GM19023 (cell line): ENCODE data around the gene TESK1.

ENCODE experiments used
- ATAC-seq: cut with Tn5 transposase; IDR thresholded peaks from one replicate; pipeline ENCODE4 v1.9.1; 2021; ENCODE audit warnings: mild to moderate bottlenecking, moderate library complexity; ENCODE audit not compliant: unreplicated experiment

The TESK1 gene, protein sequence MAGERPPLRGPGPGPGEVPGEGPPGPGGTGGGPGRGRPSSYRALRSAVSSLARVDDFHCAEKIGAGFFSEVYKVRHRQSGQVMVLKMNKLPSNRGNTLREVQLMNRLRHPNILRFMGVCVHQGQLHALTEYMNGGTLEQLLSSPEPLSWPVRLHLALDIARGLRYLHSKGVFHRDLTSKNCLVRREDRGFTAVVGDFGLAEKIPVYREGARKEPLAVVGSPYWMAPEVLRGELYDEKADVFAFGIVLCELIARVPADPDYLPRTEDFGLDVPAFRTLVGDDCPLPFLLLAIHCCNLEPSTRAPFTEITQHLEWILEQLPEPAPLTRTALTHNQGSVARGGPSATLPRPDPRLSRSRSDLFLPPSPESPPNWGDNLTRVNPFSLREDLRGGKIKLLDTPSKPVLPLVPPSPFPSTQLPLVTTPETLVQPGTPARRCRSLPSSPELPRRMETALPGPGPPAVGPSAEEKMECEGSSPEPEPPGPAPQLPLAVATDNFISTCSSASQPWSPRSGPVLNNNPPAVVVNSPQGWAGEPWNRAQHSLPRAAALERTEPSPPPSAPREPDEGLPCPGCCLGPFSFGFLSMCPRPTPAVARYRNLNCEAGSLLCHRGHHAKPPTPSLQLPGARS

DNA sequence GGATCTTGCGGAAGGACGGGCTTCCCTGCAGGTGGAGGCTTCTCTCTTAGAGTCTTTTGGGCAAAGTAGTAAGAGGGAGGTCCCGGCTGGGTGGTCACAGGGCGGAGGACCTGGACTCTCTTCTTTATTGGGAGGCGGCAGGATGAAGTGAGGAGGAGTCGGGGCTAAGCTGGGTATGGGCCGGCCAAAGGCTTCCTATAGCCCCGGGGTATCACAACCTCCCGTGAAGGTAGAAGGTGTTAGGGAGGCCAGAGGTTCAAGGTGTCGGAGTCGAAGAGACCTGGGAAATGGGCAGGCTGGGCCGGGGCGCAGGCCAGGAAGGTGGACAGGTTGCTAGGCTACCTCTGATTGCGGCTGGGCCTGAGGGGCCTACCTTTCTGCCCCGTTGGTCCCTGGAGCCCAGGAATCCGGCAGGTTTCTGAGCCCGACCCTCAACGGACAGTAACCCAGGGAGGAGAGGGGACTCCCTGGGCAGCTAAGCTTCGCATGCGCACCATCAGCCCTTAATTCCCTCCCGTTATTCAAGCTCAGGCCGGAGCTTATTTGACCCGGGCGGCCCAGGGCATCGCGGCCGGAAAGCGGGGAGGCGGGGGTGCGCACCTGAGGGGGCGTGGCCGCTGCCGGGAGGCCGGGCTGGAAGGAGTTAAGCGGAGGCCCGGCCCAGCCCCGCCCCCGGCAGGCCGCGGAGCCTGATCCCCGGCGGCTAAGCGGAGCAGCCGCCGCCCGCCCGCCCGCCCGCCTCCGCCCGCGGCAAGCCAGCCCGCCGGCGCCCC, at the start of gene TESK1:
TSS of gene TESK1 (plus strand) at position 685 of the 773 bp plus-strand sequence. CDS start 358 bp downstream, outside the sequence.
- peak; percentile 47 for ATAC-seq

DNA sequence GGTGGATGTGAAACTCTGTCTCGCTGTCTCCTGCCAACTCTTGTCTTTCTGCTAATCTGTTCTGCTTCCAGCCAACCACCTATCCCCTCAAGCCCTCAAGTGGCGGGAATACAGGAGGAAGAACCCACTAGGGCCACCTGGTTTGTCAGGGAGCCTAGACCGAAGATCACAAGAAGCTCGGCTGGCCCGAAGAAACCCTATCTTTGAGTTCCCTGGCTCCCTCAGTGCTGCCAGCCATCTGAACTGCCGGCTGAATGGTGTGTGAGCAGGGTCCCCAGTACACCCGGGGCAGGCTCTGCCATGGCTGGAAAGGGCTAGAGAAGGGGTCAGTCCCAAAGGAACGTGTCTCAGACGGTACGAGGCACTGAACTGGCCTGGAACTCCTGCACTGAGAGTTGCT, 49.2 kb upstream of the TESK1 start:
- ATAC-seq = no peak

DNA sequence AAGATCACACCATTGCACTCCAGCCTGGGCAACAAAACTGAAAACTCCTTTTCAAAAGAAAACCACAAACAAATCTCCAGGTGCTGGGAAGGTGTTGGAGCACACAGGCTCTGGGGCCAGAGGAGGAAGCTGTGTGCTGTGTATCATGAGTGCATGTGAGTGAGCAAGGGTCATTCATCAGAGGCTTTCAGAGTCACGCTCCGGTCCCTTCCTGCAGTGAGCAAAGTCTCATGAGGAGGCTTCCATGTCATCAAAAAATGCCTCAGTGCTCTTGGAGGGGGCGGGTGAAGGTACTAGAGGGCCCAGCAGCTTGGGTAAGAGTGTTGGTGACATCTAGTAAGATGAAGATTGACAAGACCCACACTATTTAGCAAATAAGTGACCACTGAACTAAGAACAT, 48.3 kb upstream of the TESK1 start:
- no peak for ATAC-seq

DNA sequence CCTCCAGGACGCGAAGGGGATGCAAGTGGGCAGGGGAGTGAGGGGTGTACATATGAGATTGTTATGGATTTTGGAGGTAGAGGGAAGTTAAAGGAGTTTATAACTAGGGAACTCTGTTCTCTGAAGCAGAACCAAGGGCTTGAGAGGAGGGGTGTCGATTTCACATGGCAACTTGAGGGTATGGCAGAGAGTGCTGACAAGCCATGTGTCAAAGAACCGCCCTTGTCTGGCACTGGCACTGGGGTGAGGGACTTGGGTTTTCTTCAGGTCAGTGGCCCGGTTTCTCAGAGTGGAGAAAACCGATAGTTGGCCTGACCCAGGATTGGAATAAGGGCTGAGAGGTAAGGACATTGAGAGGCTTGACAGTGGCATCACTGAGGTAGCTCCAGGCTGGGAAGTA, 47.7 kb upstream of the TESK1 start:
- ATAC-seq = no peak

DNA sequence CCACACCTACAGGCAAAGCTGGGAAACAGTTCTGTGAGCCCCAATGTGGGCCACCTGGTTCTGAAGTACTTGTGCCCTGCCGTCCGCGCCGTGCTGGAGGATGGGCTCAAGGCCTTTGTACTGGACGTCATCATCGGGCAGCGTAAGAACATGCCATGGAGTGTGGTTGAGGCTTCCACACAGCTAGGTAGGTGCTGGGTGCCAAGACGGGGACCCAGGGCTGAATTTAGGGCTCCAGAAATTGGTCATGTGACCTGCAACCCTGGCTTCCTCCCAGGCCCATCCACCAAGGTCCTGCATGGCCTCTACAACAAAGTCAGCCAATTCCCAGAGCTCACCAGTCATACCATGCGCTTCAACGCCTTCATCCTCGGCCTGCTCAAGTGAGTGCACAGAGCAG, 46.9 kb upstream of the TESK1 start:
- ATAC-seq = no peak

DNA sequence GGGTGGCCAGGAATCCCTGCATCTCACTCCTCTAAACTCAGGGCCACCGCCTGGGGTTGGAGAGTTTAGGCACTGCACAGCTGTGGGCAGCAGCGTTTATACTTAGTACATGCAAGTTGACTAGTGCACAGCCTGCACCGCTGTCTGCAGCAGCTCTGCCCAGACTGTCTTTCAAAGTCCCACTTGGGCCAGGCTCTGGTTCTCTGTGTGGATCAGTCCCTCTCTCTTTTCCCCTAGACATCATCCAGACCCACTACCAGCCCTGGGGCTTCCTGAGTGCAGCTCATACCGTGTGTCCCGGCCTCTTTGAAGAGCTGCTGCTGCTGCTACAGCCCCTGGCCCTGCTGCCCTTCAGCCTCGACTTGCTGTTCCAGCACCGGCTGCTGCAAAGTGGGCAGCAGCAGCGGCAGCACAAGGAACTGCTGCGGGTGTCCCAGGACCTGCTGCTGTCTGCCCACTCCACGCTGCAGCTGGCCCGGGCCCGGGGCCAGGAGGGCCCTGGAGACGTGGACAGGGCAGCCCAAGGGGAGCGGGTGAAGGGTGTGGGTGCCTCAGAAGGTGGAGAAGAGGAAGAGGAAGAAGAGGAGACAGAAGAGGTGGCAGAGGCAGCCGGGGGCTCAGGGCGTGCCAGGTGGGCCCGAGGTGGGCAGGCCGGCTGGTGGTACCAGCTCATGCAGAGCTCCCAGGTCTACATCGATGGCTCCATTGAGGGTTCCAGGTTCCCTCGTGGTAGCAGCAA, 45.1 kb upstream of the TESK1 start:
- no peak for ATAC-seq

DNA sequence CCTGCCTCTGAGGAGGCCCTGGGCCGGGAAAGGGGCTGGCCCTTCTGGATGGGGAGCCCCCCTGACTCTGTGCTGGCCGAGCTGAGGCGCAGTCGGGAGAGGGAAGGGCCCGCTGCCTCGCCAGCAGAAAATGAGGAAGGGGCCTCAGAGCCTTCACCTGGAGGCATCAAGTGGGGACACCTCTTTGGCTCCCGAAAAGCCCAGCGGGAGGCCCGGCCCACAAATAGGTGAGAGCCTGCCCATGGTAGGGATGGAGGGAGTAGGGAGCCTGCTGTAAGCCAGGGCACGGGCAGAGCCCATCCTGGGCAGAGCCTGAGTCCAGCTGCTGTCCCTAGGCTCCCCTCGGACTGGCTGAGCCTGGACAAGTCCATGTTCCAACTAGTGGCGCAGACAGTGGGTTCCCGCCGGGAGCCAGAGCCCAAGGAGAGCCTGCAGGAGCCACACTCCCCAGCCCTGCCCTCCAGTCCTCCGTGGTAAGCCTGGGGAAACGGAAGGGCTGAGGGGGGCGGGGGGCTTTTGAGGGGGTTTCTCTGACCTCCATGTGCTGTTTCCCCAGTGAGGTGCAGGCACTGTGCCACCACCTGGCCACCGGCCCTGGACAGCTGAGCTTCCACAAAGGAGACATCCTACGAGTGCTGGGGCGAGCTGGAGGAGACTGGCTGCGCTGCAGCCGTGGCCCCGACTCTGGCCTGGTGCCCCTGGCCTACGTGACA, 44.3 kb upstream of the TESK1 start:
- no peak for ATAC-seq

DNA sequence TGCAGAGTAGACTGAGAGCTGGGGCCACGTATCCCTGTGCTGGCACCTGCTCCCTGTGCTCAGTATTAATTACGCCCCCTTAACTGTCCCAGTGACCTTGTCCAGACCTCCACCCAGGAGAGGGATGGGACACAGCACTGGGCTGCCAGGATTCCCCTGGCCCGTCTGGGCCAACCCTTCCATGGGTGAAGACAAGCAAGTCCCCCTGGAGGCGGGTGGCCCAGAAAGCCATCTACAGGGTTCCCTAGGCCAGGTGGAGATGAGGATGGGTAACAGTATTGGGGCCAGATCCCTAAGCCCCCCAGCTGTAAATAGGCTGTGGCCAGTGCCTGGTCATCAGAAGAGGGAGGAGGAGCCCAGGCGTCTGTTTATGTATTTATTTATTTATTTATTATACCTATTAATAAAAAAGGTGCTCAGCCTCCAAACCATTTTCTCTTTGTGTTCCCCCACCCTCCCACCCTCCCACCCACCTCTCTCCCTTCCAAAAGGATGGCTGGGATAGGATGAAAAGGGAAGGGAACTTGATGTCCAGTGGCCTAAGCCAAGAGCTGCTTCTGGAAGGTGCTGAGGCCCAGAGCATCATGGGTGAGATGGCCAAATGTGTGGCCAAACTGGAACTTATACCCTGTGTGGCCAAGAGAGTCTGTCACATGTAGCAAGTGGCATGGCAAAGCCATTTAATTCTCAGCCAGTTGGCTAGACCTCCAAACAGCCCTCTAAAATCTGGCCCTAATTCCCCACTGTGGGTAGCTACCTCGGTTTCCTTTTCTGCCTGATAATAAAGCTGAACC, 43.4 kb upstream of the TESK1 start:
- ATAC-seq = no peak

DNA sequence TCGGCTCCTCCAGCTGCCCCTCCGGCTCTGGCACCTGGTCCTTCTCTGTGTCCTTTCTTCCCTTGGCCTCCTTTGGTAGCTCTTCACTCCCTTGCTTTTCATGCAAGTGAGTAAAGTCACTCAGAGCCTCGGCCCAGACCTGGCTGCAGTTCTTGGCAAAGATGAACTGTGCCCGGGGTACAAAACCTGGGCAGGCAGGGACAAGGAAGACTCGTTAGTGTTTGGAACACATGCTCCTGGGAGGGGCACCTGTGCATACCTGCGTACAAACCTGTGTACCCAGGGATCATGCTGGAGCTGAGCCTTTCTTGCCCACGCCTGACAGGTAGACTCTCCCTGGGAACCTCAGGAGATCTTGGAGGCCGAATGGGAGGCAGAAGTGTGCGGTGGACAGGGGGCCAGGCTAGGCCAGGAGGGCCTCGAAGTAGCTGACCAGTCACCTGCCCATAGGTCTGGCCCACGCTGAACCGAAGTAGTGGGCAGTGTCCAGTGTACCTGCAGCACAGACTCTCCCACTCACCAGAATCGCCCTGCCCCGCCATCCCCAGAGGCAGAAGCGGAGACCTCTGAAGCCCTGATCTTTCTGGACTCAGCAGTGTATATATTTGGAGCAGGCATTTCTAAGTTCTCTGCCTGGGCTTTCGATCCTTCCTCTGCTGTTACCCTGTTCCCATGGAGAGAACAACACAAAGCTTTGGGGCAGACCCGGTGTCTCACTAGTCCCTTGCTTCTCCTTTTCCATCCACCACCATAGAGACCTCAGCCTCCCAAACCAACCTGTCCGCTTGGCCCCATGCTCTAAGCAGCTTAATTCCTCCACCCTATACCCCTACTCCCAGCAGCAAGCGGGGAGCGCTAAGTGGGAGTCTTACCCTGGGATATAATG, 41.9 kb upstream of the TESK1 start:
- ATAC-seq = no peak

DNA sequence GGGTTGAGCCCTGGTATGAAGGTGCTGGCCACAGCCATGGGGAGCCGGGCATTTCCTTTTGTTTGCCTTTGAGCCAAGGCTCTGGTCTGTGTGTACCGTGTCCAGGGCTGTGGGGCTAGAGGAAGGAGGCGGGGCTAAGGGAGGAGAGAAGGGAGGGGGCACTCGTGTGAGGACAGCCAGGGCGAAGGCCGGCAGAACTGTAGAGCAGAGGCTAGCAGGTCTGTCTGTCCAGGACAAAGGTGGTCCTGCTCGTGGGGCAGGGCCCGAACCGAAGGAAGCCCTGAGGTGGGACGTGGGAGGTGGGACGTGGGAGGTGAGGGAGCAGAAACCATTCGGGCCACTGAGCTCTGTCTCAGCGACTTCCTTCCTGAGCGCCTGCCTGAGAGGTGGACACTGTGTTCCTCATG, 41.3 kb upstream of the TESK1 start:
- ATAC-seq = no peak

DNA sequence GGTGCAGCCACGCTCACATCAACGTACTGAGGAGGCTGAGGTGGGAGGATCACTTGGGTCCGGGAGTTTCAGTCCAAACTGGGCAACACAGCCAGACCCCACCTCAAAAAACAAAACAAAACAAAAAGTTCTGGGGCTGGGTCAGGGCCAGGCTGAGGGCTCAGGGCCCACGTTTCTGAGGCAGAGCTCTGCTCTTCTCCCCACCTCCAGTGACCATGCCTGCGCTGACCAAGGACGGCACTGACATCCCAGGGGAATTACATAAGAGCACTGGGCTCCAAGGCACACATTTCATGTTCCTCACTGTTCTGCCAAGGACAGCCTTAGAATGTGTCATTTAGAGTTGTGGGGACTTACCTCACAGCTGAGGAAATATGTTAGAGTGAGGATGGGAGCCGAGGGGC, 40.4 kb upstream of the TESK1 start:
- ATAC-seq = no peak

DNA sequence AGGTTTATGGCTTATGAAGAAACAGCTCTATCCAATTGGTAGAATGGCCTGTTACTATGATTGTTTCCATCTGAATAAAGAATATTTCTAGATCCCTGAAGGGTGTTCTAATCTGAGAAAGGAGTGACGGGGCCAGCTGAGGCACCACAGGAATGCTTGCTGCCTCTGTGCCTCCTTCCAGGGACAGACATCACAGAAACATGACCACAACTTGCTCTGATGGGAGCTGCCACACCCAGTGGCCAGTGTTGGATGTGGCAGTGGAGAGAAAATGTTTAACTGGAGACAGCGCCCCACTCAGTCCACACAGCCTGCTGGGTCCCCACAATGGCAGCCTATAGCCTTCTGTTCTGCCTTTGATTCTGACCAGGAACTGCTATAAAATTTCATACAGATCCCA, 38.6 kb upstream of the TESK1 start:
- no peak for ATAC-seq

DNA sequence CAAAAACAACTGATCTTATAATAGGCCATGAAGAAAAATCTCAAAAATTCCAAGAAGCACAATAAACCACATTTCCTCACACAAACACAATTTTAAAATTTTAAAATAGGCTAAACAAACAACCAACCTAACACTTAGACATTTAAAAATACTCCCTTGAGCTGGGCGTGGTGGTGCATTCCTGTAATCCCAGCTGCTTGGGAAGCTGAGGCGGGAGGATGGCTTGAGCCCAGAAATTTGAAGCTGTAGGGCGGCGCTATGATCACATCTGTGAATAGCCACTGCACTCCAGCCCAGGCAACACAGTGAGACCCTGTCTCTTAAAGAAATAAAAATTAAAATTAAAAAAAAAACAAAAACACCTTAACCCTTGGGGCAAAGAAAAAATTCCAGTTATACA, 36.9 kb upstream of the TESK1 start:
- no peak for ATAC-seq

DNA sequence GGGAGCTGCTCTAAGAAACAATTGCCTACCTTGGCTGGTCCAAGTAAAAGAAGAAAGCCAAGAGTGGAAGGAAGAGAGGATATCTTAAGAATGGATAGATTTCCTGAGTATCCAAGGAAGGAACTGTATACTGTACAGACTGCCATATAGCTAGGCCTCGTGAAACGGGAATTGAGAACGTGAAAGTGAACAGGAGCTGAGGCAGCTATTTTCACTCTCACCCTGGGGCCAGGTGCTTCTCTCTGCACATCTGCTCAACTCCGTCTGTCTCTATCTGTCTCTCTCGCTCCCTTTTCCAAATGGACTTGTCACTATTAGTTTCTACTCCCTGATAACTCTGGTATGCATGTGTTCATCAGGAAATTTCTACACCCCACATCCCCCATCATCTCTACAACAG, 35.9 kb upstream of the TESK1 start:
- ATAC-seq = no peak

DNA sequence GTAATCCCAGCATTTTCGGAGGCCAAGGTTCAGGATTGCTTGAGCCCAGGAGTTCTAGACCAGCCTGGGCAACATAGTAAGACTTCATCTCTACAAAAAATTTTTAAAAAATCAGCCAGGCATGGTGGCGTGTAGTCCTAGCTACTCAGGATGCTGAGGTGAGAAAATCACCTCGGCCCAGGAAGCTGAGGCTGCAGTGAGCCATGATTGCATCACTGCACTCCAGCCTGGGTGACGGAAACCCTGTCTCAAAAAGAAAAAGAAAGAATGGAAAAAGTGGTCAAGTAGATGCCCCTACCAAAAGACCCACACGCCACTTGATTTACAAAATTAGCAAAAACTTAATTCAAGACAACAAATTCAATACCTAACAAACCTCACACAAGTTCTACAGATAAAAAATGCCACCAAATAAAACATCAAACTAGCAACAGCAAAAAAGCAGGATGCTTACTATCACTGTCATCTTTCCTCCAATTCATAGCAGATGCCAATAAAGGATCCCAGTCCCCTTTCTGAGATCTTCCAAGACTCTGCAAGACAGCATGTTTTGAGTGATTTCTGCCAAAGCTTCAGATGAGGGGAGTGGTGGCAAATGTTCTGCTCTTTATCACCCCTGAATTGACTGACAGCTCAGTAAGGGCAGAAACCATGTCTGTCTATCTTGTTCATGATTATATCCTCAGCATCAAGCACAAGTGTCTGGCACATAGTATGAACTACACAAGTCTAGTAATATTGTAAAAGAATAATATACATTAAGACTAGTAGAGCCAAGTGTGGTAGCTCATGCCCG, 34.2 kb upstream of the TESK1 start:
- ATAC-seq = no peak

DNA sequence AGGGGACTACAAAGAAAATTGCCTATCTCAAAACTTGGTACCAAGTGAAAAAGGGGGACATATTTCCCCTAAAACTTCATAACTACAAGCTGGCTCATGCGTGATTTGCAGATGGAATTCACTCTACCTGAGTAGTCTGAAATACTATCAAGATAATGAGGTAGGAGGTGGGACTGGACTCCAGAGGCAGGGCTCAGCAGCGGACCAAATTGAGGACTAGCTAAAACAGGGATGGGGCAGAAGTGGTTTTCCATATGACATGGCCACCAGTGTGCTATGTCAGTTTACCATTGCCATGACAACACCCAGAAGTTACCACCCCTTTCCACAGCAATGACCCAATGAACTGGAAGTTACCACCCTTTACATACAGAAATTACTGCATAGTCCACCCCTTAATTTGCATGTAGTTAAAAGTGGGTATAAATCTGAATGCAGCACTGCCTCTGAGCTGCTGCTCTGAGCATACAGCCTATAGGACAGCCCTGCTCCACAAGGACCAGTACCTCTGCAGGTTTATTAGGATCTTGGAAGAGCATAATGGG, 30.4 kb upstream of the TESK1 start:
- ATAC-seq = no peak

DNA sequence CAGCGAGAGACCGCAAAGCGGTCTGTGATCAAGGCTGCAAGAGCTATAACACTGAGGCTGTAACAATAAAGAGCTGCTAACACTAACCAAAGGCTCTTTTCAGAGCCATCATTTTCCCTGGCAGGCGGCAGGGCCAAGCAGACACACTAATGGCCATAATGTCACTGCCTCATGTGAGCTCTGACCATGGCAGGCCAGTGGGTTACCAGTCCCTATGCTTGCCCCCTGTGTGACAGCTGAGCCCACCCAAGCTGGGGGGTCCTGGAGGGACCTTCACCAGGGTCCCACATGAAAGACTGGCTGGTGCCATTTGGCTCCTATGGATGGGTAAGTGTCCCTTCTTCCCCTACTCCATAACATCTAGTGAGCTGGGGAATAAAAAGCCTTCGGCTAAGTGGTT, 29.6 kb upstream of the TESK1 start:
- ATAC-seq = no peak

DNA sequence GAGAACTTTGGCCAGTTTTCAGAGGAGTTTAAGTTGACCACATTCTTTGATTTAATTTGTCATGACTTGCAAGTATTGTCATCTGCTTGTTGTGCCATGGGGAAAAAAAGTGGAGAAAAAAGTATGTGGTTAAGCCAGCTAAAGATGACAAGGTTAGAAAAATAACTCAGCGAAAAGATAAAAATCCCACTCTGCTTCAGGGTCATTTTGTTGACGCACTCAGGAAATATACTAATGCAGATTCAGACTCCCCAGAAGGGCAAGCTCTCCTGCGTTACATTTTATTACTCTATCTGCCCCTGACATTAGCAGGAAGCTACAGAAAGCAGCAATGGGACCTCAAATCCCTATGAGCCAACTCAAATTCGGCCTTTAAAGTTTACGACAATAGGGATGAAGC, 27.6 kb upstream of the TESK1 start:
- ATAC-seq = no peak
